A673 (cell line): ENCODE measurements around the gene DUSP6.

Experiments used
- EZH2 ChIP-seq: fragments of 200-600 bp; sonication (generic); IDR thresholded peaks from 2 replicates; pipeline ENCODE4 v1.6.1; 2017; ENCODE audit warnings: borderline replicate concordance, low read depth, mild to moderate bottlenecking, mixed read lengths, antibody characterized with exemption, low read length; ENCODE audit not compliant: poor library complexity, severe bottlenecking
- TF ChIP-seq, protein P1 (sequence below): fragments of 300-800, 200-600 bp; sonication (generic); conservative IDR thresholded peaks from 2 replicates; pipeline ENCODE4 v1.5.1; 2017; ENCODE audit warnings: low read depth, mild to moderate bottlenecking, antibody characterized with exemption, low read length, moderate library complexity, mixed read lengths

DNA sequence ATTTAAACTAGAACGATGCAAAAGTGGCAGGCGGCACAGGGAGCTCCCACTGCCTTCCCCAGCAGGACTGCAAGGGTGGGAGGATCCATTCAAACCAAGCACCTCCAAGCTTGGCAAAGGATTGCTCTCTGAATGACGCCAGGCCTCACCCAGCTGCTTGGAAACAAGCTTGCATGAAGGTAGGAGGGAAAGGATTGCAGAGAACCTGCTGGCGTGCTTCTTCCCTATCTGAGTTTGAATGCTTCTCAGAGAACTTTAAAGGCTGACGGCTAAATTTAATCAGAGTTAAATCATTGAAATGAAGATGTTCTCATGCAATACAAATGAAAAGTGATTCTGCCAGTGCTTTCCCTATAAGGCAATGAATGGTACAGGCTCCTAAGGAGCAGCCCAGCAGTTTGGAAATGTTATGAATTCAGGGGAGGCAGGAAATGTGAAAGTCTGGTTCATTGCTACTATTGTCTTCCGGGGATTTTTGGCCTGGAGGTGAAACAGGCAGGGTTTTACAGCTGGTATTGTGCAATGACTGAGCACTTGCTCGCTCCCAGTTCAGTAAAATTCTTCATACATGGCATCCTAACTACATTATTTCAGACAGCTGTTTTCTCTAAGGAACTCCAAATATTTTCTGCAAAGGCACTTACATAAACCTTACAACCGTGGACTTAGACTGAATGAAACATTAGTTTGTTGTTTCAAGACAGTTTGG lies 31.9 kb upstream of the DUSP6 start:
- TF ChIP-seq, protein P1, sequence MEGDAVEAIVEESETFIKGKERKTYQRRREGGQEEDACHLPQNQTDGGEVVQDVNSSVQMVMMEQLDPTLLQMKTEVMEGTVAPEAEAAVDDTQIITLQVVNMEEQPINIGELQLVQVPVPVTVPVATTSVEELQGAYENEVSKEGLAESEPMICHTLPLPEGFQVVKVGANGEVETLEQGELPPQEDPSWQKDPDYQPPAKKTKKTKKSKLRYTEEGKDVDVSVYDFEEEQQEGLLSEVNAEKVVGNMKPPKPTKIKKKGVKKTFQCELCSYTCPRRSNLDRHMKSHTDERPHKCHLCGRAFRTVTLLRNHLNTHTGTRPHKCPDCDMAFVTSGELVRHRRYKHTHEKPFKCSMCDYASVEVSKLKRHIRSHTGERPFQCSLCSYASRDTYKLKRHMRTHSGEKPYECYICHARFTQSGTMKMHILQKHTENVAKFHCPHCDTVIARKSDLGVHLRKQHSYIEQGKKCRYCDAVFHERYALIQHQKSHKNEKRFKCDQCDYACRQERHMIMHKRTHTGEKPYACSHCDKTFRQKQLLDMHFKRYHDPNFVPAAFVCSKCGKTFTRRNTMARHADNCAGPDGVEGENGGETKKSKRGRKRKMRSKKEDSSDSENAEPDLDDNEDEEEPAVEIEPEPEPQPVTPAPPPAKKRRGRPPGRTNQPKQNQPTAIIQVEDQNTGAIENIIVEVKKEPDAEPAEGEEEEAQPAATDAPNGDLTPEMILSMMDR, result no peak
- TF ChIP-seq EZH2, result no peak
